Measurements from ENCODE around the gene RASA2. TPM values are rescaled to one million over a fixed set of nuclear protein-coding genes. Genes with fewer than 3 reads are reported as not detected.
A peak's percentile ranks its signal among the peaks of the same experiment; 100 is the strongest.
"Not testable (repeated sequence)": the region's sequence is repeated elsewhere in the genome, so short reads cannot be mapped to it uniquely, and the experiment has no call there.

RASA2 gene
- total RNA-seq, 2 donors from 2014 or later, result 15.4 to 23.1 TPM

- no peaks in the 10 kb centered on the region for H3K27me3 ChIP-seq (replicated peaks; ENCODE audit: insufficient read depth)
- H3K9me3 ChIP-seq, result no peaks in the 10 kb centered on the region
- no peak overlapping the region for H3K4me3 ChIP-seq
- peaks cover 8 to 25% of the 10 kb centered on the region in 2 donors for H3K4me1 ChIP-seq (ENCODE audit: control insufficient read depth in 1 of 2, low read depth in 2 of 2)
- TF ChIP-seq CTCF (IDR thresholded peaks at IDR 0.05), result no peak
- no peaks in the 10 kb centered on the region for H3K36me3 ChIP-seq
- ATAC-seq (ENCODE audit: insufficient number of reproducible peaks, low FRiP score, low read depth) (no peak), DNase-seq (ENCODE audit: low spot score) (no peak)
- H3K27ac ChIP-seq, result no peak overlapping the region
These were observed 6.4 kb downstream of the RASA2 start for GRCh38 chr3:141493184-141493583.

DNA sequence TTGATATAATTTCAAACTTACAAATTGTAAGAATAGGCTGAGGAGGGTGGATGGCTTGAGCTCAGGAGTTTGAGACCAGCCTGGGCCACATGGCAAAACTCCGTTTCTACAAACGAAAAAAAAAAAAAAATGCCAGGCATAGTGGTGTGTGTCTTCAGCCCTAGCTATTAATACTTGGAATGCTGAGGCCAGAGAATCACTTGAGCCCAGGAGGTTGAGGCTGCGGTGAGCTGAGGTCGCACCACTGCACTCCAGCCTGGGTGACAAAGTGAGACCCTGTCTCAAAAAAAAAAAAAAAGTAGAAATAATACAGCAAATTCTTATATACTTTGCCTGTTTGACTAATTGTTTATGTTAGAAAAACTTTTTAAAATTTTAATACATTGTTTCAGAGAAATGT lies 10.8 kb downstream of the RASA2 start:
- H3K4me1 ChIP-seq (ENCODE audit: control insufficient read depth in 1 of 2, low read depth in 2 of 2); H3K4me3 ChIP-seq; DNase-seq (ENCODE audit: low spot score); H3K27me3 ChIP-seq (replicated peaks; ENCODE audit: insufficient read depth); H3K9me3 ChIP-seq; H3K36me3 ChIP-seq; ATAC-seq (ENCODE audit: insufficient number of reproducible peaks, low FRiP score, low read depth); H3K27ac ChIP-seq: not testable (repeated sequence)

GRCh38 chr3:141498598-141499223 lies 11.9 kb downstream of the RASA2 start:
- Histone ChIP-seq H3K27me3 (replicated peaks; ENCODE audit: insufficient read depth) (no peaks in the 10 kb centered on the region), H3K27ac (no peak overlapping the region), H3K9me3 (no peaks in the 10 kb centered on the region), H3K36me3 (no peaks in the 10 kb centered on the region), H3K4me3 (peak overlapping the region; percentile 25), H3K4me1 (ENCODE audit: control insufficient read depth in 1 of 2, low read depth in 2 of 2) (peaks cover 5 to 7% of the 10 kb centered on the region in 2 donors)
- DNase-seq (ENCODE audit: low spot score) (no peak), ATAC-seq (ENCODE audit: insufficient number of reproducible peaks, low FRiP score, low read depth) (no peak)
- no peak for TF ChIP-seq CTCF (IDR thresholded peaks at IDR 0.05)

GRCh38 chr3:141499284-141499683 lies 12.5 kb downstream of the RASA2 start:
- Histone ChIP-seq H3K36me3 (no peaks in the 10 kb centered on the region), H3K27ac (no peak overlapping the region), H3K4me3 (peak overlapping the region; percentile 25), H3K9me3 (no peaks in the 10 kb centered on the region), H3K4me1 (ENCODE audit: control insufficient read depth in 1 of 2, low read depth in 2 of 2) (peaks cover 5 to 7% of the 10 kb centered on the region in 2 donors), H3K27me3 (replicated peaks; ENCODE audit: insufficient read depth) (no peaks in the 10 kb centered on the region)
- no peak for DNase-seq (ENCODE audit: low spot score)
- TF ChIP-seq CTCF (IDR thresholded peaks at IDR 0.05), result no peak
- no peak for ATAC-seq (ENCODE audit: insufficient number of reproducible peaks, low FRiP score, low read depth)

DNA sequence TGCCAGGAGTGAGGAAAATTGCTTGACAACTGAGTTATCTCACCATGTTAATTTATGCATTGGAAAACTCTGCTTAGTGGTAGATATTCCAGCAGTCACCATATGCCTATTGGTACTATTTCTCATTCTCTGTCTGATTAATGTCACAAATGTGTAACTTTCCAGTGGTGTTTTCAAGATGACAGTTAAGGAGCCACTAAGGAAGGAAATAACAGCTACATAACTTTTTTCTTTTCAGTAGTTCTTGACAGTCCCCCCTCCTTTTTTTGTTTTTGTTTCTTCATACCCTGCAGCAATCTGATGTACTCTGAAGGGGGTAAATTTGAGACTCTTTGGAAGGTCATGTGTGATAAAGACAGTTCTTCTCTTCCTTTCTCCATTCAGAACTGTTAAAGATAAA lies 13.1 kb downstream of the RASA2 start:
- no peak for TF ChIP-seq CTCF (IDR thresholded peaks at IDR 0.05)
- Histone ChIP-seq H3K36me3 (no peaks in the 10 kb centered on the region), H3K27ac (no peak overlapping the region), H3K9me3 (no peaks in the 10 kb centered on the region), H3K27me3 (replicated peaks; ENCODE audit: insufficient read depth) (no peaks in the 10 kb centered on the region), H3K4me1 (ENCODE audit: control insufficient read depth in 1 of 2, low read depth in 2 of 2) (peaks cover 2 to 4% of the 10 kb centered on the region in 2 donors), H3K4me3 (no peak overlapping the region)
- ATAC-seq (ENCODE audit: insufficient number of reproducible peaks, low FRiP score, low read depth) (no peak), DNase-seq (ENCODE audit: low spot score) (no peak)

DNA sequence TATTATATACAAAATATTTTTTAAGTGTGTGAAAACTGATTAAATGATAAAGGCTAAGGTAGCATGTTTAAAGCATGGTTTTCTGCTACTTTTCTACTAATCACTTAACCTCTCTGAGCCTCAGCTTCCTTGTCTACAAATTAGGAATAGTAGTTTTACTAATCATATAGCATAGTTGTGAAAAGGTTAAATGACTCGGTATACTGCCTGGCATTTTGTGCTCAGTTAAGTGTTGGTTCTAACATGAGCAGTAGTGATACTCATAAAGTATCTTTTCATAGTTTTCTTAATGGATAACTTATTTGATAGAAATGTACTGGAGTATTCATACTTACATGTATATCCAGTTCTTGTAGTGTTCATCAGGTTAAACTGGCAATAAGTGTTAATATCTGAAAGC lies 13.6 kb downstream of the RASA2 start:
- Histone ChIP-seq H3K27me3 (replicated peaks; ENCODE audit: insufficient read depth) (no peaks in the 10 kb centered on the region), H3K9me3 (no peaks in the 10 kb centered on the region), H3K27ac (no peak overlapping the region), H3K4me1 (ENCODE audit: control insufficient read depth in 1 of 2, low read depth in 2 of 2) (no peaks in the 10 kb centered on the region), H3K36me3 (no peaks in the 10 kb centered on the region), H3K4me3 (no peak overlapping the region)
- ATAC-seq (ENCODE audit: insufficient number of reproducible peaks, low FRiP score, low read depth) (no peak), DNase-seq (ENCODE audit: low spot score) (no peak)
- no peak for TF ChIP-seq CTCF (IDR thresholded peaks at IDR 0.05)
